ENCODE measurements around the gene RAVER2. TPM values are rescaled to one million over a fixed set of nuclear protein-coding genes. Genes with fewer than 3 reads are reported as not detected.
"Not testable (repeated sequence)": the region's sequence is repeated elsewhere in the genome, so short reads cannot be mapped to it uniquely, and the experiment has no call there.

RAVER2 gene
- total RNA-seq, 1 experiment from 2014 or later: 11.4 TPM

- H2AFZ ChIP-seq (ENCODE audit: low read length): no peak overlapping the region
- H3K4me1 ChIP-seq (ENCODE audit: insufficient read depth, low read length): no peaks in the 10 kb centered on the region
- no peaks in the 10 kb centered on the region for H3K9me3 ChIP-seq (ENCODE audit: low read length)
- H3K4me2 ChIP-seq (ENCODE audit: low read length): no peak overlapping the region
- POLR2A ChIA-PET (ENCODE audit: unreplicated experiment): no interaction called here
- H3K79me2 ChIP-seq (ENCODE audit: low read length): no peaks in the 10 kb centered on the region
- H3K27ac ChIP-seq (ENCODE audit: low read length): no peak overlapping the region
- intact Hi-C loops (cut with micrococcal nuclease): no loop called here
- CTCF ChIA-PET: no interaction called here
- H3K27me3 ChIP-seq (ENCODE audit: low read length): no peaks in the 10 kb centered on the region
- ATAC-seq (no peak), DNase-seq (no peak)
- H3K4me3 ChIP-seq (ENCODE audit: low read length): no peak overlapping the region
- no peak overlapping the region for H3K9ac ChIP-seq (ENCODE audit: low read length)
- no peaks in the 10 kb centered on the region for H3K9me2 ChIP-seq (replicated peaks; ENCODE audit: low read length)
- no peaks in the 10 kb centered on the region for H3K36me3 ChIP-seq (ENCODE audit: low read depth, low read length)
- no peaks in the 10 kb centered on the region for H4K20me1 ChIP-seq (ENCODE audit: low read length)
- H3F3A ChIP-seq (ENCODE audit: low read length, unreplicated experiment): no peaks in the 10 kb centered on the region
- BruUV-seq (replicated peaks): no TSS peak
- no peak for TF ChIP-seq EZH2phosphoT487 (IDR thresholded peaks at IDR 0.05; ENCODE audit: borderline replicate concordance, low read length)
- TF ChIP-seq EZH2 (IDR thresholded peaks at IDR 0.05; ENCODE audit: low read length, unreplicated experiment): no peak
Measured at GRCh38 chr1:64810001-64810400, 65.1 kb downstream of the RAVER2 start.

- Histone ChIP-seq H3K4me1 (ENCODE audit: insufficient read depth, low read length) (no peaks in the 10 kb centered on the region), H3K4me2 (ENCODE audit: low read length) (no peak overlapping the region), H3K79me2 (ENCODE audit: low read length) (no peaks in the 10 kb centered on the region), H3K27ac (ENCODE audit: low read length) (no peak overlapping the region), H3K27me3 (ENCODE audit: low read length) (no peaks in the 10 kb centered on the region), H3K9ac (ENCODE audit: low read length) (no peak overlapping the region), H3K36me3 (ENCODE audit: low read depth, low read length) (0 out of 2 replicates have a peak, but pooled peaks cover 3% of the 10 kb centered on the region), H2AFZ (ENCODE audit: low read length) (no peak overlapping the region), H3K9me2 (replicated peaks; ENCODE audit: low read length) (no peaks in the 10 kb centered on the region), H3K4me3 (ENCODE audit: low read length) (no peak overlapping the region), H3F3A (ENCODE audit: low read length, unreplicated experiment) (no peaks in the 10 kb centered on the region), H3K9me3 (ENCODE audit: low read length) (no peaks in the 10 kb centered on the region), H4K20me1 (ENCODE audit: low read length) (no peaks in the 10 kb centered on the region)
- DNase-seq: no peak
- ATAC-seq: no peak
- intact Hi-C loops (cut with micrococcal nuclease): no loop called here
- CTCF ChIA-PET: no interaction called here
- POLR2A ChIA-PET (ENCODE audit: unreplicated experiment): no interaction called here
- BruUV-seq (replicated peaks): no TSS peak
- TF ChIP-seq EZH2phosphoT487 (IDR thresholded peaks at IDR 0.05; ENCODE audit: borderline replicate concordance, low read length) (no peak), CTCF (conservative IDR thresholded peaks at IDR 0.05; ENCODE audit: low read depth, low read length) (no peak), EZH2 (IDR thresholded peaks at IDR 0.05; ENCODE audit: low read length, unreplicated experiment) (no peak)
Measured at GRCh38 chr1:64811131-64811530, 66.3 kb downstream of the RAVER2 start.

- ChIA-PET POLR2A (ENCODE audit: unreplicated experiment) (no interaction called here), CTCF (no interaction called here)
- ATAC-seq (no peak), DNase-seq (no peak)
- H3K27me3 ChIP-seq (ENCODE audit: low read length): no peaks in the 10 kb centered on the region
- no peak overlapping the region for H3K27ac ChIP-seq (ENCODE audit: low read length)
- no peaks in the 10 kb centered on the region for H3K4me1 ChIP-seq (ENCODE audit: insufficient read depth, low read length)
- 0 out of 2 replicates have a peak, but pooled peaks cover 3% of the 10 kb centered on the region for H3K36me3 ChIP-seq (ENCODE audit: low read depth, low read length)
- no TSS peak for BruUV-seq (replicated peaks)
- H3K4me2 ChIP-seq (ENCODE audit: low read length): no peak overlapping the region
- H3K9me3 ChIP-seq (ENCODE audit: low read length): no peaks in the 10 kb centered on the region
- intact Hi-C loops (cut with micrococcal nuclease): no loop called here
- H2AFZ ChIP-seq (ENCODE audit: low read length): no peak overlapping the region
- no peak overlapping the region for H3K9ac ChIP-seq (ENCODE audit: low read length)
- no peak for TF ChIP-seq EZH2 (IDR thresholded peaks at IDR 0.05; ENCODE audit: low read length, unreplicated experiment)
- no peak for TF ChIP-seq EZH2phosphoT487 (IDR thresholded peaks at IDR 0.05; ENCODE audit: borderline replicate concordance, low read length)
- H3K9me2 ChIP-seq (replicated peaks; ENCODE audit: low read length): no peaks in the 10 kb centered on the region
- H3K79me2 ChIP-seq (ENCODE audit: low read length): no peaks in the 10 kb centered on the region
- H3K4me3 ChIP-seq (ENCODE audit: low read length): no peak overlapping the region
- no peaks in the 10 kb centered on the region for H4K20me1 ChIP-seq (ENCODE audit: low read length)
- H3F3A ChIP-seq (ENCODE audit: low read length, unreplicated experiment): no peaks in the 10 kb centered on the region
Measured at GRCh38 chr1:64814427-64814826, 69.6 kb downstream of the RAVER2 start.

GRCh38 chr1:64817364-64817763 is 72.5 kb downstream of the RAVER2 start:
- BruUV-seq (replicated peaks); H3K27me3 ChIP-seq (ENCODE audit: low read length); H3K9ac ChIP-seq (ENCODE audit: low read length); H3K79me2 ChIP-seq (ENCODE audit: low read length); POLR2A ChIA-PET (ENCODE audit: unreplicated experiment); H3K27ac ChIP-seq (ENCODE audit: low read length); H3K4me1 ChIP-seq (ENCODE audit: insufficient read depth, low read length); intact Hi-C loops (cut with micrococcal nuclease); DNase-seq; H3K36me3 ChIP-seq (ENCODE audit: low read depth, low read length); H3K4me2 ChIP-seq (ENCODE audit: low read length); CTCF ChIA-PET; H3K9me3 ChIP-seq (ENCODE audit: low read length); H3K9me2 ChIP-seq (replicated peaks; ENCODE audit: low read length); H3K4me3 ChIP-seq (ENCODE audit: low read length); ATAC-seq; H2AFZ ChIP-seq (ENCODE audit: low read length); H3F3A ChIP-seq (ENCODE audit: low read length, unreplicated experiment); H4K20me1 ChIP-seq (ENCODE audit: low read length): not testable (repeated sequence)

GRCh38 chr1:64820572-64820971 is 75.7 kb downstream of the RAVER2 start:
- H3K4me2 ChIP-seq (ENCODE audit: low read length); H3K27ac ChIP-seq (ENCODE audit: low read length); H3F3A ChIP-seq (ENCODE audit: low read length, unreplicated experiment); CTCF ChIA-PET; H3K4me1 ChIP-seq (ENCODE audit: insufficient read depth, low read length); H2AFZ ChIP-seq (ENCODE audit: low read length); H3K36me3 ChIP-seq (ENCODE audit: low read depth, low read length); H3K9me3 ChIP-seq (ENCODE audit: low read length); BruUV-seq (replicated peaks); H3K4me3 ChIP-seq (ENCODE audit: low read length); ATAC-seq; H3K79me2 ChIP-seq (ENCODE audit: low read length); DNase-seq; H3K9me2 ChIP-seq (replicated peaks; ENCODE audit: low read length); H4K20me1 ChIP-seq (ENCODE audit: low read length); H3K9ac ChIP-seq (ENCODE audit: low read length); H3K27me3 ChIP-seq (ENCODE audit: low read length); POLR2A ChIA-PET (ENCODE audit: unreplicated experiment): not testable (repeated sequence)
- intact Hi-C loops (cut with micrococcal nuclease): loop anchor here (5.0 to 10.0 kb wide), 2 partner anchors 348 to 436 kb away; partner anchors contain the start of gene CACHD1
